ENCODE results near the gene ISCA2.

The ISCA2 gene

GRCh38 chr14:74508844-74509428 is 15.4 kb downstream of the ISCA2 start:
- no peaks in the 10 kb centered on the region for H3K9me3 ChIP-seq
- DNase-seq: no peak
- H3K4me3 ChIP-seq (ENCODE audit: low read depth, low read length): no peak overlapping the region
- no peaks in the 10 kb centered on the region for H3K4me1 ChIP-seq
- no peak for TF ChIP-seq CTCF (IDR thresholded peaks at IDR 0.05; ENCODE audit: low read depth, low read length)
- H3K36me3 ChIP-seq: no peaks in the 10 kb centered on the region
- H3K27me3 ChIP-seq: no peaks in the 10 kb centered on the region

- Histone ChIP-seq H3K27me3 (no peaks in the 10 kb centered on the region), H3K36me3 (no peaks in the 10 kb centered on the region)
Measured at GRCh38 chr14:74509587-74510222, 16.1 kb downstream of the ISCA2 start.

GRCh38 chr14:74510223-74510931 is 16.8 kb downstream of the ISCA2 start:
- no peaks in the 10 kb centered on the region for H3K4me1 ChIP-seq
- no peak for DNase-seq
- TF ChIP-seq CTCF (IDR thresholded peaks at IDR 0.05; ENCODE audit: low read depth, low read length): no peak
- no peaks in the 10 kb centered on the region for H3K9me3 ChIP-seq
- H3K36me3 ChIP-seq: no peaks in the 10 kb centered on the region
- no peak overlapping the region for H3K4me3 ChIP-seq (ENCODE audit: low read depth, low read length)
- no peaks in the 10 kb centered on the region for H3K27me3 ChIP-seq

More at GRCh38 chr14:74509587-74510222, 16.1 kb downstream of the ISCA2 start:
- Histone ChIP-seq H3K4me1 (no peaks in the 10 kb centered on the region), H3K4me3 (ENCODE audit: low read depth, low read length) (no peak overlapping the region), H3K9me3 (no peaks in the 10 kb centered on the region)
- DNase-seq: no peak
- TF ChIP-seq CTCF (IDR thresholded peaks at IDR 0.05; ENCODE audit: low read depth, low read length): no peak

- Histone ChIP-seq H3K9me3 (no peaks in the 10 kb centered on the region), H3K27me3 (no peaks in the 10 kb centered on the region), H3K4me1 (no peaks in the 10 kb centered on the region), H3K4me3 (ENCODE audit: low read depth, low read length) (no peak overlapping the region), H3K36me3 (no peaks in the 10 kb centered on the region)
- no peak for DNase-seq
- TF ChIP-seq CTCF (IDR thresholded peaks at IDR 0.05; ENCODE audit: low read depth, low read length): no peak
Measured at GRCh38 chr14:74510959-74511409, 17.4 kb downstream of the ISCA2 start.

- no peak for TF ChIP-seq CTCF (IDR thresholded peaks at IDR 0.05; ENCODE audit: low read depth, low read length)
Measured at GRCh38 chr14:74511966-74512830, 18.6 kb downstream of the ISCA2 start.

More at GRCh38 chr14:74511966-74512830, 18.6 kb downstream of the ISCA2 start:
- H3K4me3 ChIP-seq (ENCODE audit: low read depth, low read length): no peak overlapping the region
- no peaks in the 10 kb centered on the region for H3K4me1 ChIP-seq
- no peaks in the 10 kb centered on the region for H3K36me3 ChIP-seq
- DNase-seq: no peak
- H3K9me3 ChIP-seq: no peaks in the 10 kb centered on the region
- H3K27me3 ChIP-seq: no peaks in the 10 kb centered on the region

Measured in BE2C (cell line).